ENCODE measurements around the gene KCNK1. TPM values are rescaled to one million over a fixed set of nuclear protein-coding genes. Genes with fewer than 3 reads are reported as not detected.
A peak's percentile ranks its signal among the peaks of the same experiment; 100 is the strongest.

The KCNK1 gene
- total RNA-seq, 2 donors from 2014 or later: 5.2 to 6.3 TPM

GRCh38 chr1:233671286-233671685 is 57.4 kb downstream of the KCNK1 start:
- WGBS, 2 donors: 87 to 92% methylated on average over 5 of the region's 5 CpGs
- no peak for ATAC-seq
- Histone ChIP-seq H3K27me3 (no peaks in the 10 kb centered on the region), H3K4me3 (no peak overlapping the region), H3K4me1 (peaks cover 19% of the 10 kb centered on the region), H3K27ac (no peak overlapping the region), H3K36me3 (replicated peaks in 1 of 2; ENCODE audit: insufficient read depth in 1 of 2, low read depth in 2 of 2) (no peaks in the 10 kb centered on the region), H3K9me3 (no peaks in the 10 kb centered on the region)
- TF ChIP-seq POLR2A (IDR thresholded peaks at IDR 0.05): no peak
- TF ChIP-seq CTCF (IDR thresholded peaks at IDR 0.05): no peak
- no peak for DNase-seq
- intact Hi-C loops (cut with DNase I): no loop called here

GRCh38 chr1:233672732-233673131 is 58.8 kb downstream of the KCNK1 start:
- no peaks in the 10 kb centered on the region for H3K9me3 ChIP-seq
- peak overlapping the region; percentile 47 to 73 (median 61) for H3K27ac ChIP-seq
- no peak overlapping the region for H3K4me3 ChIP-seq
- no peak for ATAC-seq
- no peaks in the 10 kb centered on the region for H3K27me3 ChIP-seq
- TF ChIP-seq CTCF (IDR thresholded peaks at IDR 0.05): no peak
- H3K4me1 ChIP-seq: peaks cover 19% of the 10 kb centered on the region
- no peaks in the 10 kb centered on the region for H3K36me3 ChIP-seq (replicated peaks in 1 of 2; ENCODE audit: insufficient read depth in 1 of 2, low read depth in 2 of 2)
- intact Hi-C loops (cut with DNase I): no loop called here
- DNase-seq: peak in 1 of 4 donors; percentile 8
- WGBS, 2 donors: 60 to 82% methylated on average over 6 of the region's 6 CpGs

DNA sequence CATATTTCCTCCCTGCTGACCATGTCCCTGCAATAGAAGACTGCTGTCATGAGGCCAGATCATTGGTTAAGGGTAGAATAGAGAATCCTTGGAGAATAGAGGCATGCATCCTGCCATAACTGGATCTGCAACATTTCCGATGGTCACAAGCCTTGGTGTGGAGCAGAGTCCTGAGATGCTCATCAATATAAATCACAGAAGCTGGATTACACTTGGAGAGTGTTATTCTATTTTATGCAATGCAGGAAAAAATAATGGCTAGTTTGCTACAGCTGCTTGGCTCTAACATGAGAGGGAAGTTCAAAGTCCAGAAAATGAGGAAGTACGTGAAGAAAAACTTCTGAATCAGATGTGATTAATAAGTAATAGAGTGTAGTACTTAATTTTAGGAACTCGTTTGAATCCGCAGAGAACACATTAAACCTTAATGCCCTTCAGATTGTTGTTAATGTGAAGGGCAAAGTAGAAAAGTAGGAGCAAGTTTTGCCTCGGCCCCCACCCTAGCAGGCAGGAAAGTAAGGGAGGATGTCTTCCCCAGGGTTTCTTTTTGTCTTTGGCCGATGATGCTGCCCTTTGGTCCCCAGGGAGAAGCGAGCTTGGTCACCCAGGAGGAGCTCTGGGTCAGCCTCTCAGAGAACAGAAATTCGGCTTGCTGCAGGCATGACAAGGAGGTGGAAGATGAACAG is 59.5 kb downstream of the KCNK1 start:
- peak in 2 of 4 donors; percentile 7 to 16 for DNase-seq
- Histone ChIP-seq H3K27me3 (no peaks in the 10 kb centered on the region), H3K4me1 (peaks cover 19% of the 10 kb centered on the region), H3K4me3 (no peak overlapping the region), H3K27ac (peak overlapping the region; percentile 47 to 73 (median 61)), H3K36me3 (replicated peaks in 1 of 2; ENCODE audit: insufficient read depth in 1 of 2, low read depth in 2 of 2) (no peaks in the 10 kb centered on the region), H3K9me3 (no peaks in the 10 kb centered on the region)
- no peak for TF ChIP-seq CTCF (IDR thresholded peaks at IDR 0.05)
- TF ChIP-seq POLR2A (IDR thresholded peaks at IDR 0.05): no peak
- 30 to 31% methylated on average over 8 of the region's 8 CpGs for WGBS, 2 donors
- peak; percentile 87 for ATAC-seq
- intact Hi-C loops (cut with DNase I): no loop called here

DNA sequence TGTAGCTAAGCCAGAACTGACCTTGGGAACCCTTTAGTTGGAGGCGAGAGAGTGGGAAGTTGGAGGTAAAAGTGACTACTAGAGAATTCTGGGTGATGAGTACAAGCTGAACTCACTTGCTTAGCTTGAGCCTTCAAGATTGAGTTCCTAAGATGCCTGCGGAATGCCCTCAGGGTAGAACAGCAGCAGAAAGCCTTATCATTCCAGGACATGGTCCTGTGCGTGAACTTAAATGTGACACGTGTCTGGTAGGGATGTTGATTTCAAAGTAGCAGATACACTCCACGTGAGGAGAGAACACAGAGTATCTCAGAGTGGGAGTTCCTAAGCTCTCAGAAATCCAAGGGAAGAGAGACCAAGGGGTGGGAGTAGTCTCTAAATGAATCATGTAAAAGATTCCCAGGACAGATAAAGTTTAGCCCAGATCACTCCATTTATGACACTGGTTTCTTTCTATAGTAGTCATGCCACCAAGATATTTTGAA is 60.1 kb downstream of the KCNK1 start:
- TF ChIP-seq POLR2A (IDR thresholded peaks at IDR 0.05) (no peak), CTCF (IDR thresholded peaks at IDR 0.05) (no peak)
- peak overlapping the region; percentile 47 to 73 (median 61) for H3K27ac ChIP-seq
- no peaks in the 10 kb centered on the region for H3K27me3 ChIP-seq
- WGBS, 2 donors: 67 to 79% methylated on average over 5 of the region's 5 CpGs
- H3K9me3 ChIP-seq: no peaks in the 10 kb centered on the region
- DNase-seq: no peak
- no peak for ATAC-seq
- intact Hi-C loops (cut with DNase I): no loop called here
- H3K4me3 ChIP-seq: no peak overlapping the region
- peaks cover 19% of the 10 kb centered on the region for H3K4me1 ChIP-seq
- H3K36me3 ChIP-seq (replicated peaks in 1 of 2; ENCODE audit: insufficient read depth in 1 of 2, low read depth in 2 of 2): no peaks in the 10 kb centered on the region

DNA sequence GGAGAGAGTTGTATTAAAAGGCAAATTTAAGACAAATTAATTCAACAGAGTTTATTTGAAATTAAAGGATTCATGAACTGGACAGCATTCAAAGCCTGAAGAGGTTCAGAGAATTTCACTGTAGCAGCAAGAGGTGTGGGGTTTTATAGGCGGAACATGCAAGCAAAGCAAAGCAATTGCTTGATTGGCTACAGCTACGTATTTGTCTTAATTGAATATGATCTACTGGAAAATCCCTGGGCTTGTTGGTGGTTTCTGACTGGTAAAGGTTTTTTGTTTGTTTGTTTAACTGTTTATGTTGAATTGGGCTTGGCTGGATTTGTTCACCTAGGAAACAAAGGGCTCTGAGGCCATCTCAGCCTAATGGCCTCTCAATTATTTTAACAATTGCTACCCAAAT is 61.5 kb downstream of the KCNK1 start:
- Histone ChIP-seq H3K36me3 (replicated peaks in 1 of 2; ENCODE audit: insufficient read depth in 1 of 2, low read depth in 2 of 2) (no peaks in the 10 kb centered on the region), H3K4me3 (no peak overlapping the region), H3K9me3 (no peaks in the 10 kb centered on the region), H3K27ac (no peak overlapping the region), H3K27me3 (no peaks in the 10 kb centered on the region), H3K4me1 (peaks cover 19% of the 10 kb centered on the region)
- no peak for ATAC-seq
- TF ChIP-seq CTCF (IDR thresholded peaks at IDR 0.05) (no peak), POLR2A (IDR thresholded peaks at IDR 0.05) (no peak)
- WGBS, 2 donors: 92 to 93% methylated on average over 2 of the region's 2 CpGs
- intact Hi-C loops (cut with DNase I): no loop called here
- no peak for DNase-seq
